Naive thymus-derived CD4-positive, alpha-beta T cell (primary cell): ENCODE results near the gene KIRREL2. TPM values are rescaled to one million over a fixed set of nuclear protein-coding genes. Genes with fewer than 3 reads are reported as not detected.

Experiments
- ATAC-seq: fragments of 150-1000 bp; cut with Tn5 transposase; 2 replicates; pipeline ENCODE4 v1.10.0; 2021; ENCODE audit warnings: mild to moderate bottlenecking, moderate library complexity
- CTCF ChIA-PET: fragments of 350-600 bp; sonication (Branson Sonifier 250); formaldehyde crosslinking; loops from one replicate; lab custom pipeline; 2021; ENCODE audit warnings: antibody characterized with exemption; lab: Charles Lee
- POLR2A ChIA-PET: fragments of 350-600 bp; sonication (Branson Sonifier 250); formaldehyde crosslinking; loops from one replicate; lab custom pipeline; 2021; ENCODE audit warnings: antibody characterized with exemption, inconsistent platforms; lab: Charles Lee
- DNase-seq, 9 donors: peaks; one replicate each; pipeline versions ENCODE4 v3.0.0 to v3.0.0-alpha.2; 2020 to 2022; ENCODE audit warnings: mixed read lengths in 1 of 9
- H3K27ac ChIP-seq: one replicate; pipeline ENCODE4 v1.7.0; 2013; ENCODE audit warnings: mild to moderate bottlenecking, low read depth, low read length, moderate library complexity
- H3K27me3 ChIP-seq, 2 donors: one replicate each; pipeline ENCODE4 v1.7.0; 2013; ENCODE audit warnings: low read length in 2 of 2, mild to moderate bottlenecking in 2 of 2, moderate library complexity in 2 of 2; ENCODE audit not compliant: control insufficient read depth in 2 of 2, insufficient read depth in 2 of 2
- H3K36me3 ChIP-seq, 3 experiments: 1 replicate in 2 of 3; 2 replicates in 1 of 3; pipeline ENCODE4 v1.7.0; 2013; ENCODE audit warnings: low read length in 3 of 3, mild to moderate bottlenecking in 3 of 3, moderate library complexity in 1 of 3; ENCODE audit not compliant: insufficient read depth in 3 of 3, control insufficient read depth in 2 of 3
- H3K4me1 ChIP-seq, 2 donors: one replicate each; pipeline ENCODE4 v1.7.0; 2013; ENCODE audit warnings: low read length in 2 of 2, mild to moderate bottlenecking in 2 of 2, moderate library complexity in 1 of 2; ENCODE audit not compliant: control insufficient read depth in 2 of 2, insufficient read depth in 2 of 2
- H3K4me3 ChIP-seq: 2 replicates; pipeline ENCODE4 v1.7.0; 2013; ENCODE audit warnings: mild to moderate bottlenecking, low read length
- H3K9me3 ChIP-seq, 3 experiments: 1 replicate in 2 of 3; 2 replicates in 1 of 3; pipeline ENCODE4 v1.7.0; 2013; ENCODE audit warnings: low read length in 3 of 3; ENCODE audit not compliant: control insufficient read depth in 2 of 3
- H3K27ac Mint-ChIP-seq, 9 donors: one replicate each; pipeline ENCODE4 v1.8.0; 2020 to 2022; ENCODE audit warnings: mixed read lengths in 9 of 9, mild to moderate bottlenecking in 8 of 9, moderate library complexity in 5 of 9, inconsistent platforms in 2 of 9
- H3K27me3 Mint-ChIP-seq, 5 donors: one replicate each; pipeline ENCODE4 v1.8.0; 2021 to 2022; ENCODE audit warnings: mixed read lengths in 5 of 5, mild to moderate bottlenecking in 1 of 5
- H3K36me3 Mint-ChIP-seq, 5 donors: one replicate each; pipeline ENCODE4 v1.8.0; 2020 to 2022; ENCODE audit warnings: mixed read lengths in 5 of 5, mild to moderate bottlenecking in 3 of 5, inconsistent platforms in 1 of 5
- H3K4me1 Mint-ChIP-seq, 7 donors: one replicate each; pipeline ENCODE4 v1.8.0; 2020 to 2022; ENCODE audit warnings: mixed read lengths in 7 of 7, mild to moderate bottlenecking in 3 of 7, inconsistent platforms in 1 of 7
- H3K4me3 Mint-ChIP-seq, 10 donors: one replicate each; pipeline ENCODE4 v1.8.0; 2020 to 2022; ENCODE audit warnings: mild to moderate bottlenecking in 10 of 10, mixed read lengths in 10 of 10, moderate library complexity in 6 of 10, inconsistent platforms in 2 of 10
- H3K9me3 Mint-ChIP-seq, 11 donors: one replicate each; pipeline ENCODE4 v1.8.0; 2020 to 2022; ENCODE audit warnings: mixed read lengths in 11 of 11, mild to moderate bottlenecking in 4 of 11, inconsistent platforms in 1 of 11, moderate library complexity in 1 of 11
- intact Hi-C, 2 donors: fragments of 100-400 bp; cut with micrococcal nuclease; formaldehyde crosslinking; loops; one replicate each; pipeline ENCODE4 v1.15.1; 2023
- polyA plus RNA-seq, 2 donors: library from polyadenylated mRNA; unstranded; fragments of 300-500 nt; fragmentation: Illumina TruSeq; gene quantifications; one replicate each; pipeline ENCODE4 v1.2.3, GENCODE V29; 2021
- total RNA-seq, 6 experiments: library from RNA in 5 of 6; stranded (reverse) in 5 of 6; gene quantifications; 1 replicate in 5 of 6; 2 replicates in 1 of 6; pipeline ENCODE4 v1.2.3 and lab custom pipeline; 2021 to 2026

KIRREL2 gene
- total and polyA plus RNA-seq, 7 experiments from 2014 or later, result 0.16 to 1.3 (median 0.29) TPM; not detected in 4

DNA sequence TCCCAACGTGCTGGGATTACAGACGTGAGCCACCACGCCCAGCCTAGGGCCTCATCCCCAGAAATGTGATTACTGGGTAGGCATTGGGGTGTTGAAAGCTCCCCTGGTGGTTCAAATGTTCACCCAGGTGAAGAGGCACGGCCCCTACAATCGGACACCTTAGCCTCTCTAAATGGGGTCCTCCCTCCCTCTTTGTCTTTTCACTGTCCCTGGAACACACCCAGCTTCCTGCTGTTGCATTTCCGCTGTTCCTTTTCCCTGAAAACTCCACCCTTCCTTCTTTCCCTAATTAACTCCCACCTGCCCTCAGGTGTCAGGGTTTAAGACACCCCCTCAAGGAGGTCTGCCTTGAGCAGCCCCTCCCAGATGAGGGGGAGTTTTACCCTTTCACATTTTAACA lies 40.4 kb upstream of the KIRREL2 start:
- ChIA-PET CTCF (no interaction called here), POLR2A (no interaction called here)
- H3K9me3 ChIP-seq, result no peaks in the 10 kb centered on the region
- H3K27me3 ChIP-seq, result no peaks in the 10 kb centered on the region
- Mint-ChIP-seq H3K4me1 (peaks cover 0 to 3% (median 0%) of the 10 kb centered on the region in 7 donors), H3K36me3 (no peaks in the 10 kb centered on the region), H3K9me3 (peaks cover 0 to 5% (median 0%) of the 10 kb centered on the region in 11 donors), H3K27ac (no peak overlapping the region), H3K27me3 (peaks cover 4 to 35% (median 11%) of the 10 kb centered on the region in 5 donors), H3K4me3 (no peak overlapping the region)
- no peak for DNase-seq
- intact Hi-C loops, result no loop called here
- no peak overlapping the region for H3K27ac ChIP-seq
- no peaks in the 10 kb centered on the region for H3K36me3 ChIP-seq
- no peaks in the 10 kb centered on the region for H3K4me1 ChIP-seq
- no peak for ATAC-seq
- no peak overlapping the region for H3K4me3 ChIP-seq

DNA sequence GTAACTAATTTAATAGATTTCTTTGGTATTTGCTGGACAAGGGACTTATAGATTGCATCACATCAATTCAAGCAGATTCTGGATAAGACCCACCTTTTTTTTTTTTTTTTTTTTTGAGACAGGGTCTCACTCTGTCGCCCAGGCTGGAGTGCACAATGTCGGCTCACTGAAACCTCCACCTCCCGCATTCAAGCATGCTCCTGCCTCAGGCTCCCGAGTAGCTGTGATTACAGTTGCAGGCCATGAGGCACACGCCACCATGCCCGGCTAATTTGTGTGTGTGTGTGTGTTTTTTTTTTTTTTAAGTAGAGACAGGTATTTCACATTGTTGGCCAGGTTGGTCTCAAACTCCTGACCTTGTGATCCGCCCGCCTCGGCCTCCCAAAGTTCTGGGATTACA lies 39.9 kb upstream of the KIRREL2 start:
- Histone ChIP-seq H3K27ac (no peak overlapping the region), H3K9me3 (no peaks in the 10 kb centered on the region), H3K4me1 (no peaks in the 10 kb centered on the region), H3K36me3 (no peaks in the 10 kb centered on the region), H3K4me3 (no peak overlapping the region), H3K27me3 (no peaks in the 10 kb centered on the region)
- Mint-ChIP-seq H3K27me3 (peaks cover 4 to 35% (median 11%) of the 10 kb centered on the region in 5 donors), H3K27ac (no peak overlapping the region), H3K4me1 (peaks cover 0 to 3% (median 0%) of the 10 kb centered on the region in 7 donors), H3K36me3 (no peaks in the 10 kb centered on the region), H3K4me3 (no peak overlapping the region), H3K9me3 (peaks cover 0 to 5% (median 0%) of the 10 kb centered on the region in 11 donors)
- intact Hi-C loops, result no loop called here
- ATAC-seq (no peak), DNase-seq (no peak)
- ChIA-PET POLR2A (no interaction called here), CTCF (no interaction called here)

DNA sequence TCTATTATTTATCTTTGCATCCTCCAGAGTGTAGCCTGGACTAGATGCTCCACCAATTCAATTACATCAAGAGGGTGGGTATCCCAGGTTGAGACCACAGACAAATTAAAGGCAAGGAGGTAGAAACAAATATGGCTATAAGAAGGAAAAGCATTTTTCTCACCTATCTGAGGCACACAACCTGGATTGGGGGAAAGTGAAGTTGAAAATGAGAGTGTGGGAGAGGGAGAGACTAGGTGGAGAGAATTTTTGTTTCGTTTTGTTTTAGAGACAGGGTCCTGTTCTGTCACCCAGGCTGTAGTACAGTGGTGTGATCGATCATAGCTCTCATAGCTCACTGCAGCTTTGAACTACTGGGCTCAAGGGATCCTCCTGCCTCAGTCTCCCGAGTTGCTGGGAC lies 38.3 kb upstream of the KIRREL2 start:
- no peak overlapping the region for H3K4me3 ChIP-seq
- H3K9me3 Mint-ChIP-seq, result peaks cover 0 to 5% (median 0%) of the 10 kb centered on the region in 11 donors
- H3K9me3 ChIP-seq, result no peaks in the 10 kb centered on the region
- no peak for DNase-seq
- H3K27ac Mint-ChIP-seq, result no peak overlapping the region
- H3K4me1 ChIP-seq, result no peaks in the 10 kb centered on the region
- no peaks in the 10 kb centered on the region for H3K36me3 Mint-ChIP-seq
- ChIA-PET CTCF (interaction anchor here (1.0 to 1.1 kb wide), 2 partner anchors 121 to 308 kb away, joined by 3 read pairs; no protein-coding TSS in a partner anchor), POLR2A (no interaction called here)
- H3K27me3 Mint-ChIP-seq, result peaks cover 13 to 35% (median 14%) of the 10 kb centered on the region in 5 donors
- peaks cover 0 to 3% (median 0%) of the 10 kb centered on the region in 7 donors for H3K4me1 Mint-ChIP-seq
- intact Hi-C loops, result no loop called here
- no peak overlapping the region for H3K4me3 Mint-ChIP-seq
- no peak overlapping the region for H3K27ac ChIP-seq
- no peak for ATAC-seq
- H3K27me3 ChIP-seq, result peaks cover 0 to 2% of the 10 kb centered on the region in 2 donors
- no peaks in the 10 kb centered on the region for H3K36me3 ChIP-seq

DNA sequence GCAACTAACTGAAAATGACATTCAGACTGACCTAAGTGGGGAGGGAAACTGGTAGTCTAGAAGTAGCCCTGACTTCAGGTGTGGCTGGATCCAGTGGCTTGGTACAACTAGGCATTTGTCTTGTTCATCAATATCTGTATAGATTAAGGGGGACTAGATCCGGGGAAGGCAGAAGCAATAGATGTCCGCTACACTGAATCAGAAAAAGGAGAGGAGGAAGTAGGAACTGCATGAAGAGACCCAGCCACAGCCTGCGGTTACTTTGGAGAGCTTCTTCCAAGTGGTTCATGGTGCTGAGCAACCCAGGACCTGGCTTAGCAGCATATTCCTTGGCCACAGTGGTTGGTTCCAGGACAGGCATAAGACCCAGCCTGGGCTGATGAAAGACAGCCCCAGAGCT lies 34.1 kb upstream of the KIRREL2 start:
- peak overlapping the region in 1 of 9 donors; percentile 65 for H3K27ac Mint-ChIP-seq
- H3K27me3 ChIP-seq, result peaks cover 0 to 2% of the 10 kb centered on the region in 2 donors
- H3K4me1 Mint-ChIP-seq, result peaks cover 0 to 3% (median 0%) of the 10 kb centered on the region in 7 donors
- ATAC-seq (no peak), DNase-seq (no peak)
- no peaks in the 10 kb centered on the region for H3K36me3 Mint-ChIP-seq
- no peaks in the 10 kb centered on the region for H3K4me1 ChIP-seq
- H3K36me3 ChIP-seq, result no peaks in the 10 kb centered on the region
- no peak overlapping the region for H3K4me3 ChIP-seq
- ChIA-PET POLR2A (no interaction called here), CTCF (no interaction called here)
- H3K27me3 Mint-ChIP-seq, result peaks cover 14 to 34% (median 19%) of the 10 kb centered on the region in 5 donors
- H3K27ac ChIP-seq, result no peak overlapping the region
- H3K9me3 Mint-ChIP-seq, result peaks cover 0 to 3% (median 0%) of the 10 kb centered on the region in 11 donors
- intact Hi-C loops, result no loop called here
- no peaks in the 10 kb centered on the region for H3K9me3 ChIP-seq
- H3K4me3 Mint-ChIP-seq, result no peak overlapping the region

DNA sequence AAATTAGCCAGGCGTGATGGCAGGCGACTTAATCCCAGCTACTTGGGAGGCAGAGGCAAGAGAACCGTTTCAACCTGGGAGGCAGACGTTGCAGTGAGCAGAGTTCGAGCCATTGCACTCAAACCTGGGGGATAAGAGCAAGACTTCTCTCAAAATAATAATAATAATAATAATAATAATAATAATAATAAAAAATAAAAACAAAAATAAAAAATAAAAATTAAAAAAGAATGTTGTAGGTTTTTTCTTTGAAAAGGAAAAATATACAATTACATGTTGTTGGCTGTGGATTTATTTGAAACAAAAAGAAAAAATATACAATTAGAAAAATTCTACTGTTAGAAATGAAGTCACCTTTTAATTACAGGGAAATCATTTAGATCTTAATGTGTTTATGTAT lies 32.6 kb upstream of the KIRREL2 start:
- no peaks in the 10 kb centered on the region for H3K9me3 ChIP-seq
- ChIA-PET CTCF (no interaction called here), POLR2A (no interaction called here)
- Mint-ChIP-seq H3K4me1 (peaks cover 0 to 3% (median 0%) of the 10 kb centered on the region in 7 donors), H3K4me3 (no peak overlapping the region), H3K36me3 (no peaks in the 10 kb centered on the region), H3K27ac (no peak overlapping the region), H3K9me3 (peaks cover 0 to 5% (median 3%) of the 10 kb centered on the region in 11 donors), H3K27me3 (peaks cover 12 to 32% (median 25%) of the 10 kb centered on the region in 5 donors)
- no peaks in the 10 kb centered on the region for H3K4me1 ChIP-seq
- DNase-seq, result no peak
- H3K36me3 ChIP-seq, result no peaks in the 10 kb centered on the region
- H3K4me3 ChIP-seq, result no peak overlapping the region
- no peak overlapping the region for H3K27ac ChIP-seq
- intact Hi-C loops, result no loop called here
- no peak for ATAC-seq
- peaks cover 0 to 2% of the 10 kb centered on the region in 2 donors for H3K27me3 ChIP-seq

DNA sequence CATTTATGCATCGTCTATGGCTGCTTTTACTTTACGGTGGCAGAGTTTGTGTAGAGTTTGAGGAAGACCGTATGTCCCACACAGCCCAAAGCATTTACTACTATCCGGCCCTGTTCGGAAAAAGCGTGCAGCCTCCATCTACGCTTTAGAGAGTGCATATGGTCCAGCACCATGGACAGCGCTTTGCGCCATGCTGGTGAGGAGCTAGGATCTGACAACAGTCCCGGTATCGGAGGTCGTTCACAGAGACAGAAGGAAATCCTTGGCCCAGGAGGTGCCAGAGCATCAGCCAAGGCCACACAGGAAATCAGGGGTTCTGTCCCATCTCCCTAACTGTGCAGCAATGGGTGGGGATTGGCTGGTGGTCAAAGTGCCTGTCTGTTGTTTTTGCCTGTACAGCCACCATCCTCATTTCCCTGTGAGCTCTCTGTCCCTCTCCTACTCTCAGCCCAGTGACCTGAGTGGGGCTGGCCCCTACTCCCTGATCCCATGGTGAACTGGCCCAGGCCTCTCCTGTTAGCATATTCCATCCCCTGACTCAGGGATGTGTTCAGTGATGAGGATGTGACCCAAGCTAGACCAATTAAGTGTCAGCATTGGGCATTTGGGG lies 27.9 kb upstream of the KIRREL2 start:
- peak; percentile 60 for ATAC-seq
- CTCF ChIA-PET, result no interaction called here

DNA sequence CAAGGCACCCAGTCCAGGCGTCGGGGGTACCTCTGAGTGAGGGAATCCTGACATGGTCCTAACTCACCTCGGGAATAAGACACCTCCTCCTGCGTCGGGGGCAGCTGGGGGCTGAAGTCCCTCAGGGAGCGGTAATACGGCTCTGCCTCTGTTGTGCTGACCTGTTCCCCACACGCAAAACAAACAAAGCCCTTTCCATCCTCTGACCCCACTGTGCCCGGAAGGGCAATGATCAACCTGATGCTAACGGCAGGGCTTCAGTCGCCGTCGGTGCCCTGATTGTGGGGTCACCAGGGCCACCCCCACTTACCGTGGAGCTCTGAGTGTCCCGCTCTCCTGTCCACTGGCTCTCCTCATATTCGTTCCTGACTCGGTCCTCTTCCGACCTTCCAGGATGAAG lies 25.7 kb upstream of the KIRREL2 start:
- ChIA-PET CTCF (no interaction called here), POLR2A (no interaction called here)
- DNase-seq (no peak), ATAC-seq (no peak)
- no peak overlapping the region for H3K27ac ChIP-seq
- no peaks in the 10 kb centered on the region for H3K9me3 ChIP-seq
- intact Hi-C loops, result no loop called here
- Mint-ChIP-seq H3K36me3 (peaks cover 0 to 3% (median 0%) of the 10 kb centered on the region in 5 donors), H3K4me1 (peaks cover 0 to 2% (median 0%) of the 10 kb centered on the region in 7 donors), H3K27ac (no peak overlapping the region), H3K4me3 (no peak overlapping the region), H3K27me3 (peaks cover 6 to 42% (median 37%) of the 10 kb centered on the region in 5 donors), H3K9me3 (peaks cover 0 to 5% (median 2%) of the 10 kb centered on the region in 11 donors)
- H3K36me3 ChIP-seq, result no peaks in the 10 kb centered on the region
- no peaks in the 10 kb centered on the region for H3K4me1 ChIP-seq
- H3K4me3 ChIP-seq, result no peak overlapping the region
- H3K27me3 ChIP-seq, result no peaks in the 10 kb centered on the region

More for the DNA sequence above, 27.9 kb upstream of the KIRREL2 start:
- Histone ChIP-seq H3K27ac (no peak overlapping the region), H3K4me1 (no peaks in the 10 kb centered on the region), H3K27me3 (no peaks in the 10 kb centered on the region), H3K9me3 (no peaks in the 10 kb centered on the region), H3K4me3 (no peak overlapping the region), H3K36me3 (no peaks in the 10 kb centered on the region)
- DNase-seq, result peak in 7 of 9 donors; percentile 26 to 66 (median 40)
- H3K27ac Mint-ChIP-seq, result no peak overlapping the region
- intact Hi-C loops, result no loop called here
- H3K27me3 Mint-ChIP-seq, result peaks cover 10 to 36% (median 36%) of the 10 kb centered on the region in 5 donors
- POLR2A ChIA-PET, result no interaction called here
- peaks cover 0 to 5% (median 2%) of the 10 kb centered on the region in 11 donors for H3K9me3 Mint-ChIP-seq
- no peak overlapping the region for H3K4me3 Mint-ChIP-seq
- peaks cover 0 to 2% (median 0%) of the 10 kb centered on the region in 7 donors for H3K4me1 Mint-ChIP-seq
- no peaks in the 10 kb centered on the region for H3K36me3 Mint-ChIP-seq
